Nephron (organoid): ENCODE data around the gene EIF5.
"Not testable (repeated sequence)": the region's sequence is repeated elsewhere in the genome, so short reads cannot be mapped to it uniquely, and the experiment has no call there.

Experiments used
- H3K27ac Mint-ChIP-seq, 3 experiments: 2 replicates each; pipeline ENCODE4 v1.8.0; 2020; ENCODE audit warnings: mixed read lengths in 3 of 3, mild to moderate bottlenecking in 2 of 3, moderate library complexity in 1 of 3
- H3K27me3 Mint-ChIP-seq: 2 replicates; pipeline ENCODE4 v1.8.0; 2021; ENCODE audit warnings: low read depth, mild to moderate bottlenecking, moderate library complexity, mixed read lengths
- H3K36me3 Mint-ChIP-seq: 2 replicates; pipeline ENCODE4 v1.8.0; 2020; ENCODE audit warnings: low read depth, mixed read lengths
- H3K4me1 Mint-ChIP-seq: 2 replicates; pipeline ENCODE4 v1.8.0; 2020; ENCODE audit warnings: mixed read lengths
- H3K4me3 Mint-ChIP-seq, 3 experiments: 2 replicates each; pipeline ENCODE4 v1.8.0; 2020; ENCODE audit warnings: mild to moderate bottlenecking in 3 of 3, mixed read lengths in 3 of 3, moderate library complexity in 2 of 3
- H3K9me3 Mint-ChIP-seq: 2 replicates; pipeline ENCODE4 v1.8.0; 2020; ENCODE audit warnings: mixed read lengths
- TF ChIP-seq, protein P1 (sequence below), 3 experiments: fragments of 200-600 bp; sonication (generic); IDR thresholded peaks; one replicate each; pipeline ENCODE4 v1.5.0; 2021; ENCODE audit warnings: antibody characterized with exemption in 3 of 3; ENCODE audit not compliant: unreplicated experiment in 3 of 3

The EIF5 gene

GRCh38 chr14:103353362-103353761, 19.3 kb downstream of the EIF5 start:
- Mint-ChIP-seq H3K4me1 (no peaks in the 10 kb centered on the region), H3K36me3 (no peaks in the 10 kb centered on the region), H3K4me3 (no peak overlapping the region), H3K9me3 (no peaks in the 10 kb centered on the region), H3K27ac (no peak overlapping the region), H3K27me3 (peaks cover 8% of the 10 kb centered on the region)
- TF ChIP-seq, protein P1, sequence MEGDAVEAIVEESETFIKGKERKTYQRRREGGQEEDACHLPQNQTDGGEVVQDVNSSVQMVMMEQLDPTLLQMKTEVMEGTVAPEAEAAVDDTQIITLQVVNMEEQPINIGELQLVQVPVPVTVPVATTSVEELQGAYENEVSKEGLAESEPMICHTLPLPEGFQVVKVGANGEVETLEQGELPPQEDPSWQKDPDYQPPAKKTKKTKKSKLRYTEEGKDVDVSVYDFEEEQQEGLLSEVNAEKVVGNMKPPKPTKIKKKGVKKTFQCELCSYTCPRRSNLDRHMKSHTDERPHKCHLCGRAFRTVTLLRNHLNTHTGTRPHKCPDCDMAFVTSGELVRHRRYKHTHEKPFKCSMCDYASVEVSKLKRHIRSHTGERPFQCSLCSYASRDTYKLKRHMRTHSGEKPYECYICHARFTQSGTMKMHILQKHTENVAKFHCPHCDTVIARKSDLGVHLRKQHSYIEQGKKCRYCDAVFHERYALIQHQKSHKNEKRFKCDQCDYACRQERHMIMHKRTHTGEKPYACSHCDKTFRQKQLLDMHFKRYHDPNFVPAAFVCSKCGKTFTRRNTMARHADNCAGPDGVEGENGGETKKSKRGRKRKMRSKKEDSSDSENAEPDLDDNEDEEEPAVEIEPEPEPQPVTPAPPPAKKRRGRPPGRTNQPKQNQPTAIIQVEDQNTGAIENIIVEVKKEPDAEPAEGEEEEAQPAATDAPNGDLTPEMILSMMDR (IDR thresholded peaks at IDR 0.05; ENCODE audit: unreplicated experiment in 3 of 3), result no peak

DNA sequence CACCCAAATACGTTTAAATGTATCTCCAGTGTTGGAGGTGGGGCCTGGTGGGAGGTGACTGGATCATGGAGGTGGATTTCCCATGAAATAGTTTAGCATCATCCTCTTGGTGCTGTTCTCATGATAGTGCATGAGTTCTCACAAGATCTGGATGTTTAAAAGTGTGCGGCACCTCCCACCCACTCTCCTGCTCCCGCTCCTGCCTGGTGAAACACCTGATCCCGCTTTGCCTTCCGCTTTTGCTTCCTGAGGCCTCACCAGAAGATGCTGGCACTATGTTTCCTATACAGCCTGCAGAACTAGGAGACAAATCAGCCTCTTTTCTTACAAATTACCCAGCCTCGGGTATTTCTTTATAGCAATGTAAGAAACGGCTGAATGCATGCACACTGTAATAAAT, 20.1 kb downstream of the EIF5 start:
- no peaks in the 10 kb centered on the region for H3K36me3 Mint-ChIP-seq
- H3K27ac Mint-ChIP-seq, result no peak overlapping the region
- peaks cover 8% of the 10 kb centered on the region for H3K27me3 Mint-ChIP-seq
- no peaks in the 10 kb centered on the region for H3K9me3 Mint-ChIP-seq
- H3K4me1 Mint-ChIP-seq, result no peaks in the 10 kb centered on the region
- no peak overlapping the region for H3K4me3 Mint-ChIP-seq
- TF ChIP-seq, protein P1 (IDR thresholded peaks at IDR 0.05; ENCODE audit: unreplicated experiment in 3 of 3), result no peak

DNA sequence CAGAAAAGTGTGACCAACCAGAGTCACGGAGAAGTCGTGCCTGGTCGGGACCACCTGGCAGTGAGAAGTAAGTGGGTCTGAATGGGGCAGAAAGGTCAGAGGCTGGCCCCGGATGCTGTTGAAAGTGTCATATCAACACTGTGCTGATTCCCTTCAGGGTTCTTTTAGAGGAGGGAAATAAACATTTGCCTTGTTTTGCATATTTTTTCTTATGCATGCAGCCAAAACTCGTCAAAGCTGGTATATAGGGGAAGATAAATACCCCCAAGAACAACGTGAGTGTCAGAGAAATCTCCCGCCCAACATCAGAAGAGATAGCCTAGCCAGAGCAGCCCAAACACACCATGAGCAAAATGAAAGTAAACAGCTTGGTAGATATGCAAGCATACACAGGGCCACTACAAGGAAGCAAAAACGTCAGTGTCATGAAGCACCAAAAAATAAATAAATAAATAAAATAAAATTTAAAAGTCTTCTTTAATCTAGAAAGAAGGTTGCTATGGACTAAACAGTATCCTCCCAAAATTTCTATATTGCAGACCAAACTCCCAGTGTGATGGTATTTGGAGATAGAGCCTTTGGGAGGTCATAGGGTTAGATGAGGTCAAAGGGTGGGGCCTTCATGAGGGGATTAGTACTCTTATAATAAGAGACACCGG, 22.1 kb downstream of the EIF5 start:
- Mint-ChIP-seq H3K36me3 (no peaks in the 10 kb centered on the region), H3K27ac (no peak overlapping the region), H3K9me3 (peaks cover 3% of the 10 kb centered on the region), H3K4me1 (no peaks in the 10 kb centered on the region), H3K4me3 (no peak overlapping the region), H3K27me3 (peaks cover 12% of the 10 kb centered on the region)
- TF ChIP-seq, protein P1 (IDR thresholded peaks at IDR 0.05; ENCODE audit: unreplicated experiment in 3 of 3), result no peak

GRCh38 chr14:103357552-103357951, 23.5 kb downstream of the EIF5 start:
- not testable (repeated sequence) for H3K4me3 Mint-ChIP-seq, H3K27ac Mint-ChIP-seq, H3K4me1 Mint-ChIP-seq, H3K36me3 Mint-ChIP-seq, H3K9me3 Mint-ChIP-seq
- H3K27me3 Mint-ChIP-seq, result peaks cover 12% of the 10 kb centered on the region

DNA sequence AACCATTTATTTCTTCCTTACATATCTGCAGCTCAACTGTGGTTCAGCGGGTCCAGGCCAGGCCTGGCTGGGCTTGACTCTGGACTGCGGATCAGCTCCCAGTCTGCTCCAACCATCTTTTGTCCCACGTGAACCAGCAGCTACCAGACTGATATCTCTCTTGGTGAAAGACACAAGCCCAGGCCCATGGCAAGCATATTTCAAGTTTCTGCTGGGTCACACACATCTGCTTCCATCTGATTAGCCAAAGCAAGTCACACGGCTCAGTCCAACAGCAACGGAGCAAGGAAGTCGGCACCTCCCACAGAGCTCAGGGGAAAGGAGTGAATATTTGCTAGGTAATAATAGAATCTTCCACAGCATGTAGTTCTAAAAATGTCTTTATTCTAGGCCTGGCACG, 26.5 kb downstream of the EIF5 start:
- peaks cover 9% of the 10 kb centered on the region for H3K27me3 Mint-ChIP-seq
- no peak overlapping the region for H3K27ac Mint-ChIP-seq
- H3K4me1 Mint-ChIP-seq, result no peaks in the 10 kb centered on the region

GRCh38 chr14:103361867-103362266, 27.8 kb downstream of the EIF5 start:
- no peaks in the 10 kb centered on the region for H3K4me1 Mint-ChIP-seq
- peaks cover 22% of the 10 kb centered on the region for H3K9me3 Mint-ChIP-seq
- no peak overlapping the region for H3K27ac Mint-ChIP-seq
- peaks cover 4% of the 10 kb centered on the region for H3K27me3 Mint-ChIP-seq
- TF ChIP-seq, protein P1 (IDR thresholded peaks at IDR 0.05; ENCODE audit: unreplicated experiment in 3 of 3), result no peak
- H3K36me3 Mint-ChIP-seq, result no peaks in the 10 kb centered on the region
- H3K4me3 Mint-ChIP-seq, result no peak overlapping the region

More for the DNA sequence above, 26.5 kb downstream of the EIF5 start:
- Mint-ChIP-seq H3K4me3 (no peak overlapping the region), H3K9me3 (peaks cover 22% of the 10 kb centered on the region), H3K36me3 (no peaks in the 10 kb centered on the region)
- TF ChIP-seq, protein P1 (IDR thresholded peaks at IDR 0.05; ENCODE audit: unreplicated experiment in 3 of 3), result no peak
